Prostate gland (tissue), 2 donors: Measurements from ENCODE around the gene TSPAN3. TPM values are rescaled to one million over a fixed set of nuclear protein-coding genes. Genes with fewer than 3 reads are reported as not detected.

Experiments
- DNase-seq: peaks from one replicate; pipeline ENCODE4 v3.0.0-alpha.2; 2019; ENCODE audit warnings: low spot score
- H3K27ac ChIP-seq, 2 donors: fragments of 200-600 bp; sonication (generic); 2 replicates each; pipeline ENCODE4 v1.5.1; 2017 to 2019
- H3K27me3 ChIP-seq: fragments of 200-600 bp; sonication (generic); replicated peaks from 2 replicates; pipeline ENCODE4 v1.5.1; 2019; ENCODE audit not compliant: insufficient read depth
- H3K36me3 ChIP-seq, 2 donors: fragments of 200-600 bp; sonication (generic); 1 replicate in 1 of 2; 2 replicates in 1 of 2; pipeline versions ENCODE4 v1.5.1 to v1.8.1; 2017 to 2019
- H3K4me1 ChIP-seq: fragments of 200-600 bp; sonication (generic); replicated peaks from 2 replicates; pipeline ENCODE4 v1.5.1; 2019
- H3K4me3 ChIP-seq, 2 donors: fragments of 200-600 bp; sonication (generic); 2 replicates each; pipeline ENCODE4 v1.5.1; 2017 to 2019
- H3K9me3 ChIP-seq: fragments of 200-600 bp; sonication (generic); 2 replicates; pipeline ENCODE4 v1.5.1; 2017
- CTCF ChIP-seq, 4 experiments: fragments of 200-600 bp in 2 of 4; fragments of 450-650 bp in 2 of 4; sonication (generic) in 2 of 4; IDR thresholded peaks; 1 replicate in 3 of 4; 2 replicates in 1 of 4; pipeline ENCODE4 v1.5.1; 2016 to 2019; ENCODE audit warnings: antibody characterized with exemption in 4 of 4, mild to moderate bottlenecking in 2 of 4, moderate library complexity in 2 of 4
- POLR2A ChIP-seq: fragments of 450-650 bp; IDR thresholded peaks from one replicate; pipeline ENCODE4 v1.6.1; 2016; ENCODE audit warnings: antibody characterized with exemption, mild to moderate bottlenecking
- POLR2AphosphoS5 ChIP-seq: sonication (generic); formaldehyde crosslinking; IDR thresholded peaks from one replicate; pipeline ENCODE4 v1.6.1; 2017; ENCODE audit warnings: antibody characterized with exemption
- WGBS: methylation state at CpG from one replicate; pipeline ENCODE4 v1.1.5; 2018; 5-methylcytosine and 5-hydroxymethylcytosine counted together
- intact Hi-C: fragments of 100-400 bp; cut with DNase I; formaldehyde crosslinking; loops from one replicate; pipeline ENCODE4 v1.14.2; 2022
- total RNA-seq, 2 donors: library from RNA; depleted of rRNA; stranded (reverse); fragments of >200 nt; gene quantifications; one replicate each; pipeline ENCODE4 v1.1.0, GENCODE V29; 2016

The TSPAN3 gene
- total RNA-seq, 2 donors from 2014 or later = 234 to 238 TPM

- Histone ChIP-seq H3K4me3 (no peak overlapping the region), H3K27me3 (no peaks in the 10 kb centered on the region), H3K9me3 (no peaks in the 10 kb centered on the region), H3K36me3 (no peaks in the 10 kb centered on the region), H3K4me1 (no peaks in the 10 kb centered on the region), H3K27ac (no peak overlapping the region)
- whole genome bisulfite sequencing = 76% methylated on average over 2 of the region's 2 CpGs
- no peak for DNase-seq
- TF ChIP-seq POLR2A (no peak), POLR2AphosphoS5 (no peak), CTCF (IDR thresholded peaks at IDR 0.05) (no peak)
- intact Hi-C loops = no loop called here
These were observed 16.3 kb upstream of the TSPAN3 start for GRCh38 chr15:77087213-77087612.

GRCh38 chr15:77085297-77085696 is 14.4 kb upstream of the TSPAN3 start:
- intact Hi-C loops = no loop called here
- Histone ChIP-seq H3K27me3 (no peaks in the 10 kb centered on the region), H3K36me3 (no peaks in the 10 kb centered on the region), H3K4me1 (no peaks in the 10 kb centered on the region), H3K9me3 (no peaks in the 10 kb centered on the region), H3K27ac (no peak overlapping the region), H3K4me3 (no peak overlapping the region)
- DNase-seq = no peak
- 58% methylated on average over 2 of the region's 2 CpGs for WGBS
- TF ChIP-seq CTCF (IDR thresholded peaks at IDR 0.05) = no peak

GRCh38 chr15:77084436-77084835 is 13.5 kb upstream of the TSPAN3 start:
- TF ChIP-seq CTCF (IDR thresholded peaks at IDR 0.05) (no peak), POLR2AphosphoS5 (no peak), POLR2A (no peak)
- H3K9me3 ChIP-seq = no peaks in the 10 kb centered on the region
- no peak for DNase-seq
- no peaks in the 10 kb centered on the region for H3K36me3 ChIP-seq
- no peaks in the 10 kb centered on the region for H3K27me3 ChIP-seq
- 93% methylated on average over 8 of the region's 8 CpGs for WGBS
- H3K4me1 ChIP-seq = no peaks in the 10 kb centered on the region
- H3K4me3 ChIP-seq = no peak overlapping the region
- intact Hi-C loops = no loop called here
- H3K27ac ChIP-seq = no peak overlapping the region

- Histone ChIP-seq H3K36me3 (no peaks in the 10 kb centered on the region), H3K4me3 (peak overlapping the region in 1 of 2 donors; percentile 9), H3K27me3 (no peaks in the 10 kb centered on the region), H3K4me1 (no peaks in the 10 kb centered on the region), H3K27ac (no peak overlapping the region), H3K9me3 (no peaks in the 10 kb centered on the region)
- DNase-seq = peak; percentile 50
- TF ChIP-seq POLR2AphosphoS5 (peak; percentile 11), POLR2A (no peak)
- intact Hi-C loops = no loop called here
- WGBS = 17% methylated on average over 21 of the region's 21 CpGs
These were observed 12.7 kb upstream of the TSPAN3 start for GRCh38 chr15:77083381-77084160.

GRCh38 chr15:77081971-77082370 is 11.1 kb upstream of the TSPAN3 start:
- Histone ChIP-seq H3K27ac (no peak overlapping the region), H3K9me3 (no peaks in the 10 kb centered on the region), H3K4me3 (no peak overlapping the region), H3K27me3 (no peaks in the 10 kb centered on the region), H3K36me3 (no peaks in the 10 kb centered on the region), H3K4me1 (no peaks in the 10 kb centered on the region)
- no peak for DNase-seq
- WGBS = 79% methylated on average over 5 of the region's 5 CpGs
- no peak for TF ChIP-seq CTCF (IDR thresholded peaks at IDR 0.05)
- no peak for TF ChIP-seq POLR2A
- no peak for TF ChIP-seq POLR2AphosphoS5
- intact Hi-C loops = no loop called here
